Lower lobe of right lung (tissue), 2 donors: Measurements from ENCODE around the gene ACSS1. TPM values are rescaled to one million over a fixed set of nuclear protein-coding genes. Genes with fewer than 3 reads are reported as not detected.

Experiments used
- ATAC-seq, 2 donors: fragments of 200-7000 bp; cut with Tn5 transposase; one replicate each; pipeline ENCODE4 v1.9.1; 2020 to 2022; ENCODE audit warnings: mild to moderate bottlenecking in 2 of 2, moderate library complexity in 2 of 2
- DNase-seq: peaks from one replicate; pipeline ENCODE4 v3.0.0-alpha.2; 2020
- H3K27ac ChIP-seq: fragments of 200-600 bp; one replicate; pipeline ENCODE4 v1.8.0; 2022
- H3K27me3 ChIP-seq: fragments of 200-600 bp; one replicate; pipeline ENCODE4 v1.8.0; 2022; ENCODE audit warnings: low read depth
- H3K36me3 ChIP-seq: fragments of 200-600 bp; one replicate; pipeline ENCODE4 v1.8.0; 2022; ENCODE audit warnings: mild to moderate bottlenecking
- H3K4me1 ChIP-seq: fragments of 200-600 bp; one replicate; pipeline ENCODE4 v1.8.0; 2022
- H3K4me3 ChIP-seq: fragments of 200-600 bp; one replicate; pipeline ENCODE4 v1.8.0; 2022; ENCODE audit warnings: mild to moderate bottlenecking
- H3K9me3 ChIP-seq: fragments of 200-600 bp; one replicate; pipeline ENCODE4 v1.8.0; 2022
- intact Hi-C: fragments of 100-400 bp; cut with DNase I; formaldehyde crosslinking; loops from one replicate; pipeline ENCODE4 v1.11.0; 2022
- total RNA-seq: library from RNA; stranded (reverse); fragmentation: NEBNext Ultra II Directional; extraction: Animal tissue kit (Norgen Biotek cat#: 25700); gene quantifications from one replicate; pipeline ENCODE4 v1.2.1, GENCODE V29; 2021
- TF ChIP-seq, protein P1 (sequence below): fragments of 200-600 bp; IDR thresholded peaks from one replicate; pipeline ENCODE4 v1.8.0; 2022; ENCODE audit warnings: antibody characterized with exemption, mild to moderate bottlenecking
- donor health status: DM: no; HTN: yes; CAD: no; lungs with severe emphysema.

The ACSS1 gene
- total RNA-seq, 1 donor from 2014 or later: 41.8 TPM

- DNase-seq: peak; percentile 14
- intact Hi-C loops: no loop called here
- peaks cover 89% of the 10 kb centered on the region for H3K36me3 ChIP-seq
- TF ChIP-seq, protein P1, sequence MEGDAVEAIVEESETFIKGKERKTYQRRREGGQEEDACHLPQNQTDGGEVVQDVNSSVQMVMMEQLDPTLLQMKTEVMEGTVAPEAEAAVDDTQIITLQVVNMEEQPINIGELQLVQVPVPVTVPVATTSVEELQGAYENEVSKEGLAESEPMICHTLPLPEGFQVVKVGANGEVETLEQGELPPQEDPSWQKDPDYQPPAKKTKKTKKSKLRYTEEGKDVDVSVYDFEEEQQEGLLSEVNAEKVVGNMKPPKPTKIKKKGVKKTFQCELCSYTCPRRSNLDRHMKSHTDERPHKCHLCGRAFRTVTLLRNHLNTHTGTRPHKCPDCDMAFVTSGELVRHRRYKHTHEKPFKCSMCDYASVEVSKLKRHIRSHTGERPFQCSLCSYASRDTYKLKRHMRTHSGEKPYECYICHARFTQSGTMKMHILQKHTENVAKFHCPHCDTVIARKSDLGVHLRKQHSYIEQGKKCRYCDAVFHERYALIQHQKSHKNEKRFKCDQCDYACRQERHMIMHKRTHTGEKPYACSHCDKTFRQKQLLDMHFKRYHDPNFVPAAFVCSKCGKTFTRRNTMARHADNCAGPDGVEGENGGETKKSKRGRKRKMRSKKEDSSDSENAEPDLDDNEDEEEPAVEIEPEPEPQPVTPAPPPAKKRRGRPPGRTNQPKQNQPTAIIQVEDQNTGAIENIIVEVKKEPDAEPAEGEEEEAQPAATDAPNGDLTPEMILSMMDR: no peak
- H3K27ac ChIP-seq: no peak overlapping the region
- no peaks in the 10 kb centered on the region for H3K4me1 ChIP-seq
- H3K27me3 ChIP-seq: no peaks in the 10 kb centered on the region
- ATAC-seq: no peak
- no peaks in the 10 kb centered on the region for H3K9me3 ChIP-seq
- no peak overlapping the region for H3K4me3 ChIP-seq
Observed at GRCh38 chr20:24961384-24962181, 96.4 kb downstream of the ACSS1 start.

DNA sequence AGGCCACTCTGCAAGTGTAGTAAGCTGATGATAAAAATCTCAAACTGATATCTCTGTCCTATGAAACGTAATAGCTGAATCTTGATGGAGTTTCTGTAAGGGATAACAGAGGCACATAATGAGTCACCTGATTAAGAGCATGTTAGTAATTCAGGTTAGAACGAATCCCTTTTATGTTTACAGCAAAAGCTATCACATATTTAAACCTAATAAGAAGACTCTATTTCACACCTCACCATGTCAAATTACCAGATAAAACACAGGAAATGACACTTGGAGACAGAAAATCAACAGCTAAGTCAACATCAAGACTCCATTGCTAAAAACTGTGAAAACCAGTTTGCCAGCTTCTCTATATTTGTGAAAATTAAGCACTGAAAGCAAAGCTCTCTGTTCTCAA, 97.1 kb downstream of the ACSS1 start:
- no peak overlapping the region for H3K4me3 ChIP-seq
- no peaks in the 10 kb centered on the region for H3K4me1 ChIP-seq
- intact Hi-C loops: no loop called here
- TF ChIP-seq, protein P1: no peak
- H3K27me3 ChIP-seq: no peaks in the 10 kb centered on the region
- peaks cover 85% of the 10 kb centered on the region for H3K36me3 ChIP-seq
- no peak for DNase-seq
- peak overlapping the region; percentile 41 for H3K27ac ChIP-seq
- H3K9me3 ChIP-seq: no peaks in the 10 kb centered on the region
- peak in 1 of 2 donors; percentile 31 for ATAC-seq

GRCh38 chr20:24960302-24960801, 97.6 kb downstream of the ACSS1 start:
- Histone ChIP-seq H3K27me3 (no peaks in the 10 kb centered on the region), H3K27ac (peak overlapping the region; percentile 41), H3K4me1 (no peaks in the 10 kb centered on the region), H3K36me3 (peaks cover 80% of the 10 kb centered on the region), H3K4me3 (no peak overlapping the region), H3K9me3 (no peaks in the 10 kb centered on the region)
- ATAC-seq (no peak), DNase-seq (peak; percentile 42)
- intact Hi-C loops: no loop called here
- TF ChIP-seq, protein P1: no peak

DNA sequence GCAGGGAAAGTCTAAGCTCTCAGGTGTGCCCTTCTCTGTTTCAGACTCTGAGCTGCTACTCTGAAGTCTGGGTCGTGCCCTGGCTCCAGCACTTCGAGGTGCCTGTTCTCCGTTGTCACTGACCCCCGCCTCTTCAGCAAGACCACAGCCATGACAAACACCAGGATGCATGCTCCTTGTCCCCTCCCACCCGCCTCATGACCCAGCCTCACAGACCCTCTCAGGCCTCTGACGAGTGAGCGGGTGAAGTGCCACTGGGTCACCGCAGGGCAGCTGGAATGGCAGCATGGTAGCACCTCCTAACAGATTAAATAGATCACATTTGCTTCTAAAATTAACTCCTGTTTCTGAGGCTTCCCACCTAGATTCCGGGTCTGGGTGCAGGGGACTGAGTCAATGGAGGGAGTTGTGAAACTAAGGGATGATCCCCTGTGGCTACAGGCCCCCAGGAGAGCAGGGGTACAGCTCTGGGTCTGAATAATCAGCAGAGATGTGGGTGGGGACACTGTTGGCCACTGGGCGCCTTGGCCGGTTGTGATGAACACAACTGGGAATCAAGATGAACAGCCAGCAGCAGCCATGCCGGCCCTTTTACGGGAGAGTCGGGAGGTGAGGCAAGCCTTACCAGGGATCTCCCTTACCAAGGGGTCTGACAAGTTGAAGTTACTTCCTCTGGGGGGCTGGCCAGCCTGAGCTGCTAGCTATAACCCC, 98.2 kb downstream of the ACSS1 start:
- intact Hi-C loops: no loop called here
- Histone ChIP-seq H3K9me3 (no peaks in the 10 kb centered on the region), H3K27ac (peak overlapping the region; percentile 41), H3K4me1 (no peaks in the 10 kb centered on the region), H3K4me3 (no peak overlapping the region), H3K36me3 (peaks cover 74% of the 10 kb centered on the region), H3K27me3 (no peaks in the 10 kb centered on the region)
- TF ChIP-seq, protein P1: no peak
- DNase-seq (peak; percentile 34), ATAC-seq (no peak)

- DNase-seq (peak; percentile 30), ATAC-seq (no peak)
- Histone ChIP-seq H3K36me3 (peaks cover 64% of the 10 kb centered on the region), H3K9me3 (no peaks in the 10 kb centered on the region), H3K4me1 (peaks cover 5% of the 10 kb centered on the region), H3K27ac (no peak overlapping the region), H3K4me3 (no peak overlapping the region), H3K27me3 (no peaks in the 10 kb centered on the region)
- TF ChIP-seq, protein P1: no peak
- intact Hi-C loops: no loop called here
Observed at GRCh38 chr20:24958506-24959385, 99.2 kb downstream of the ACSS1 start.
